Activated CD4-positive, alpha-beta memory T cell treated with anti-CD3 and anti-CD28 coated beads for 36 hours (primary cell): ENCODE measurements around the gene RARA. TPM values are rescaled to one million over a fixed set of nuclear protein-coding genes. Genes with fewer than 3 reads are reported as not detected.
A peak's percentile ranks its signal among the peaks of the same experiment; 100 is the strongest.

Experiments used
- CTCF ChIA-PET: fragments of 350-600 bp; sonication (Branson Sonifier 250); formaldehyde crosslinking; loops from one replicate; lab custom pipeline; 2021; ENCODE audit warnings: antibody characterized with exemption, inconsistent platforms; lab: Charles Lee
- POLR2A ChIA-PET: fragments of 350-600 bp; sonication (Branson Sonifier 250); formaldehyde crosslinking; loops from one replicate; lab custom pipeline; 2021; ENCODE audit warnings: antibody characterized with exemption; lab: Charles Lee
- DNase-seq: peaks from one replicate; pipeline ENCODE4 v3.0.0-alpha.2; 2020
- H3K27ac Mint-ChIP-seq: one replicate; pipeline ENCODE4 v1.8.0; 2021; ENCODE audit warnings: mixed read lengths
- H3K27me3 Mint-ChIP-seq: one replicate; pipeline ENCODE4 v1.8.0; 2021; ENCODE audit warnings: mixed read lengths
- H3K36me3 Mint-ChIP-seq: one replicate; pipeline ENCODE4 v1.8.0; 2021; ENCODE audit warnings: mixed read lengths
- H3K4me1 Mint-ChIP-seq: one replicate; pipeline ENCODE4 v1.8.0; 2021; ENCODE audit warnings: low read depth, mixed read lengths
- H3K4me3 Mint-ChIP-seq: one replicate; pipeline ENCODE4 v1.8.0; 2021; ENCODE audit warnings: mild to moderate bottlenecking, mixed read lengths
- H3K9me3 Mint-ChIP-seq: one replicate; pipeline ENCODE4 v1.8.0; 2021; ENCODE audit warnings: mixed read lengths
- intact Hi-C: fragments of 100-400 bp; cut with micrococcal nuclease; formaldehyde crosslinking; loops from one replicate; pipeline ENCODE4 v1.15.1; 2023
- total RNA-seq, 2 experiments: library from RNA; stranded (reverse); gene quantifications; one replicate each; pipeline ENCODE4 v1.2.3, GENCODE V29; 2021

Gene RARA
- total RNA-seq, 2 experiments from 2014 or later, result 31.2 TPM

DNA sequence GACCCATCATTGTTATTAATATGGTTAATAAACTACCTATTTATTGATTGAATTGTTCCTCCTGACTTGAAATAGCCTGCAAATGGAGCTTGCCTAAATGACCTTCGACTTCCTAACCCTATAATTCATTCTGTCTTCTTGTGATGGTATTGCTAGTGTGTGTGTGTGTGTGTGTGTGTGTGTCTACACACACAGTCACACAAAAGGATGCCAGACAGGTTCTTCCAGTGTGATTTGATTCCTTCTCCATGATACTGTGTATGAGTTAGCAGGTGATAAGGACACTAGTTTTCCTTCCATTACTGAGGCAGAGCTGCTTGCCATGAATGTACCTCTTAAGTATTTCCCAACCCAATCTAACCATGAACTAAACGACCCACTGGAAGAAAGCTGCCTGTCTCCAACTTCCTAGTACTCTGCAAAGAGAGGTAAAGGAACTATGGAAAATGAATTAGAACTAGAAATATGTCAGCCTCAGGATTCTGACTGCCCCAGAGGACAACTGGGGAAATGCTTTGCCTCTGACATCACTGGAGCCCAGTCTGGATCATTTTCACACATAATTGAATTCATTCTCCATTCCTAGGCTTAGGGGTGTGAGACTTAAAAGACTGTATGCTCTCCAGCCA, 24.8 kb upstream of the RARA start:
- peaks cover 51% of the 10 kb centered on the region for H3K4me1 Mint-ChIP-seq
- DNase-seq, result no peak
- H3K9me3 Mint-ChIP-seq, result no peaks in the 10 kb centered on the region
- intact Hi-C loops, result loop anchor here (5.0 to 10.0 kb wide), 2 partner anchors 52 to 269 kb away; partner anchors contain the start of gene CSF3
- peaks cover 23% of the 10 kb centered on the region for H3K36me3 Mint-ChIP-seq
- H3K4me3 Mint-ChIP-seq, result peak overlapping the region; percentile 44
- ChIA-PET POLR2A (interaction anchor here (0.6 to 0.7 kb wide), 2 partner anchors 65 to 1120 kb away, joined by 3 to 4 read pairs; partner anchors contain the start of gene WIPF2), CTCF (interaction anchor here (1.1 to 2.3 kb wide), 11 partner anchors 10 to 257 kb away, joined by 3 to 14 read pairs (median 6); partner anchors contain the start of gene WIPF2)
- H3K27me3 Mint-ChIP-seq, result no peaks in the 10 kb centered on the region
- H3K27ac Mint-ChIP-seq, result peak overlapping the region; percentile 71

DNA sequence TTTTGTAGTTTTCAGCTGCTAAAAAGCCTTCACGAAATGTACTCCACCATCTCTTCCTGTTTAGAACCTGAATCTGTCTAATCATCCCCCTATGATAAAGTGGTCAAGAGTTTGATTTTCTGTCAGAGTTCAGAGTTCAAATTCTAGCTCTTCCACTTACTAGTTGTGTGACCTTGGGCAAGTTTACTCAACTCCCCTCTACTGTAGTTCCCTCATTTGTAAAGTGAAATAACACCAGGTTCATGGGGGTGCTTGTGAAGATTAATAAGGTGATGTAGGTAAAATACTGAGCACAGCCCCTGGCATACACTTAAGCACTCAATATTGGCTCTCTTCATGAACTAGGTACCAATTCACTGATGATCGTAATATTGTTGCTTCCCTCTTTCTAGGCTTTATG, 22.5 kb upstream of the RARA start:
- Mint-ChIP-seq H3K4me1 (peaks cover 67% of the 10 kb centered on the region), H3K4me3 (no peak overlapping the region), H3K27ac (no peak overlapping the region), H3K36me3 (peaks cover 33% of the 10 kb centered on the region), H3K9me3 (no peaks in the 10 kb centered on the region), H3K27me3 (no peaks in the 10 kb centered on the region)
- POLR2A ChIA-PET, result no interaction called here
- DNase-seq, result no peak
- CTCF ChIA-PET, result interaction anchor here (0.8 to 2.0 kb wide), 2 partner anchors 68 to 85 kb away, joined by 4 to 10 read pairs; no protein-coding TSS in a partner anchor
- intact Hi-C loops, result loop anchor here (2.0 to 10.0 kb wide), 2 partner anchors 174 to 272 kb away; partner anchors contain the start of gene CSF3

GRCh38 chr17:40287159-40287493, 21.9 kb upstream of the RARA start:
- Mint-ChIP-seq H3K9me3 (no peaks in the 10 kb centered on the region), H3K4me1 (peaks cover 62% of the 10 kb centered on the region)
- intact Hi-C loops, result loop anchor here (1.0 to 10.0 kb wide), 5 partner anchors 35 to 272 kb away; partner anchors contain the start of genes CSF3 and WIPF2

DNA sequence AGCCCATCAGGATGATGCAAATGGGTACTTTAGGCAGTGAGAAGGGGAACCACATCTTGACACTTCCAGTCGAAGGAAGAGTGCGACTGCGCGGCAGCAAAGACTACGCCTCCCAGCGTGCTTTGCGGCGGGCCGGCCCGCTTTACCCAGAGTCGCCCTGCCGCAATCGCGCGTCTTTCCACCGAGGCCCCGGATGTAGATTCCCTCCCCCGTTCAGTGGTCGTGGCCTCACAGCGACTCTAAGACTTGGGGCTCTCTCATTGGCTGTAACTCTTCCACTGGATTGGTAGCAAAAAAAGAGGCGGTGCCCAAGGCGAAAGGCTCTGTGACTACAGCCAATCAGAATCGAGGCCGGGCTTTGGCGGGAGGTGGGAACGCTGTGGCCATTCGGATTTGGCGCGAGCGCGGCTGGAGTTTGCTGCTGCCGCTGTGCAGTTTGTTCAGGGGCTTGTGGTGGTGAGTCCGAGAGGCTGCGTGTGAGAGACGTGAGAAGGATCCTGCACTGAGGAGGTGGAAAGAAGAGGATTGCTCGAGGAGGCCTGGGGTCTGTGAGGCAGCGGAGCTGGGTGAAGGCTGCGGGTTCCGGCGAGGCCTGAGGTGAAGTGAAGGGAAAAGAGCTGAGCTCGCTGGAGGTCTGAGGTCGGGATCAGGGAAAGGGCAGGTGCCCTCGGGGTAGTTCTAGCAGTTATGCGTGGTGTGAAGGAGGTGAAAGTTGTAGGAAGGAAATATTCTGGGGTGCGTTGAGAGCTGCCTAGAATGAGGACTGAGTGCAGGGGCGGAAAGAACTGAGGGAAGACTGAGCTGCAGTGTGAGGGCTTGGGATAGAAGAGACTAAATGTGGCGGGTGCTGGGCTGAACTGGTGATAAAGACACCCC, 21.2 kb upstream of the RARA start, which contains the start of gene CDC6:
Gene CDC6 (plus strand): TSS at position 386 of the 876 bp plus-strand sequence. CDS start 1,542 bp downstream, outside the sequence.
- DNase-seq, result peak; percentile 100
- Mint-ChIP-seq H3K4me1 (peaks cover 56% of the 10 kb centered on the region), H3K9me3 (no peaks in the 10 kb centered on the region), H3K27ac (peak within 1 kb of the TSS; percentile 94), H3K36me3 (peaks cover 33% of the 10 kb centered on the region), H3K27me3 (no peaks in the 10 kb centered on the region), H3K4me3 (peak within 1 kb of the TSS; percentile 99)
- CTCF ChIA-PET, result interaction anchor here (0.6 to 1.8 kb wide), 9 partner anchors 12 to 176 kb away, joined by 3 to 9 read pairs (median 4); partner anchors contain the start of gene TOP2A
- intact Hi-C loops, result loop anchor here (1.0 to 10.0 kb wide), 5 partner anchors 35 to 273 kb away; partner anchors contain the start of genes CSF3 and WIPF2
- POLR2A ChIA-PET, result interaction anchor here (0.6 to 1.9 kb wide), 11 partner anchors 11 to 1961 kb away, joined by 3 to 13 read pairs (median 4); partner anchors contain the start of genes TOP2A and WIPF2

More at GRCh38 chr17:40287159-40287493, 21.9 kb upstream of the RARA start:
- ChIA-PET CTCF (no interaction called here), POLR2A (interaction anchor here (1.6 kb wide), 1 partner anchor 68 kb away, joined by 13 read pairs; the partner anchor contains the start of gene WIPF2)
- DNase-seq, result no peak
- Mint-ChIP-seq H3K36me3 (peaks cover 34% of the 10 kb centered on the region), H3K27me3 (no peaks in the 10 kb centered on the region), H3K27ac (peak overlapping the region; percentile 94), H3K4me3 (peak overlapping the region; percentile 99)

DNA sequence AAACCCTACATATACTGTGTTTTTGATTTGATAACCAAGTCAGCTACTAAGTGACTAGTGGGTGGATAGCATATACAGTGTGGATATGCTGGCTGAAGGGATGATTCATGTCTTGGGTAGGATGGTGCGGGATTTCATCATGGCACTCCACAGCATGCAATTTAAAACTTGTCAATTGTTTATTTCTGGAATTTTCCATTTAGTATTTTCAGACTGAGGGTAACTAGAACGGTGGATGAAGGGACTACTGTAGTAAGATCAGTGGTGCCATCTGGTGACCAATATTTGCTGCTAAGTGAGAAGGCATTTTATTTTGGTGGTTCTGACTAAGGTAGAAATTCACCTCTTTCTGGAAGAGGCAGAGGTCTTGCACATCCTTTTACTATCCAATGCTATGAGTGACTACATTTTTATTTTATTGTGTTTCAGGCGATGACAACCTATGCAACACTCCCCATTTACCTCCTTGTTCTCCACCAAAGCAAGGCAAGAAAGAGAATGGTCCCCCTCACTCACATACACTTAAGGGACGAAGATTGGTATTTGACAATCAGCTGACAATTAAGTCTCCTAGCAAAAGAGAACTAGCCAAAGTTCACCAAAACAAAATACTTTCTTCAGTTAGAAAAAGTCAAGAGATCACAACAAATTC, 18.2 kb upstream of the RARA start:
- H3K4me1 Mint-ChIP-seq, result peaks cover 44% of the 10 kb centered on the region
- peak; percentile 29 for DNase-seq
- H3K27me3 Mint-ChIP-seq, result no peaks in the 10 kb centered on the region
- ChIA-PET POLR2A (interaction anchor here (1.6 kb wide), 1 partner anchor 26 kb away, joined by 4 read pairs; no protein-coding TSS in a partner anchor), CTCF (interaction anchor here (0.7 to 3.1 kb wide), 17 partner anchors 8 to 177 kb away, joined by 3 to 25 read pairs (median 3); partner anchors contain the start of gene WIPF2)
- intact Hi-C loops, result loop anchor here (1.0 kb wide), 1 partner anchor 88 kb away; no protein-coding TSS in a partner anchor
- H3K36me3 Mint-ChIP-seq, result peaks cover 56% of the 10 kb centered on the region
- H3K4me3 Mint-ChIP-seq, result peak overlapping the region; percentile 39
- H3K9me3 Mint-ChIP-seq, result no peaks in the 10 kb centered on the region
- peak overlapping the region; percentile 49 for H3K27ac Mint-ChIP-seq

- POLR2A ChIA-PET, result interaction anchor here (1.6 kb wide), 1 partner anchor 26 kb away, joined by 4 read pairs; no protein-coding TSS in a partner anchor
- H3K36me3 Mint-ChIP-seq, result peaks cover 60% of the 10 kb centered on the region
Observed at GRCh38 chr17:40291281-40291664, 17.7 kb upstream of the RARA start.

GRCh38 chr17:40293363-40293762, 15.6 kb upstream of the RARA start:
- DNase-seq, result no peak
- H3K27me3 Mint-ChIP-seq, result no peaks in the 10 kb centered on the region
- peaks cover 36% of the 10 kb centered on the region for H3K4me1 Mint-ChIP-seq
- no peaks in the 10 kb centered on the region for H3K9me3 Mint-ChIP-seq
- POLR2A ChIA-PET, result interaction anchor here (0.5 to 1.3 kb wide), 4 partner anchors 14 to 137 kb away, joined by 3 to 7 read pairs (median 4); no protein-coding TSS in a partner anchor
- intact Hi-C loops, result no loop called here
- CTCF ChIA-PET, result interaction anchor here (0.6 to 3.0 kb wide), 8 partner anchors 24 to 275 kb away, joined by 3 to 14 read pairs (median 5); no protein-coding TSS in a partner anchor
- H3K4me3 Mint-ChIP-seq, result no peak overlapping the region
- H3K36me3 Mint-ChIP-seq, result peaks cover 66% of the 10 kb centered on the region
- no peak overlapping the region for H3K27ac Mint-ChIP-seq

More at GRCh38 chr17:40291281-40291664, 17.7 kb upstream of the RARA start:
- DNase-seq, result no peak
- Mint-ChIP-seq H3K9me3 (no peaks in the 10 kb centered on the region), H3K4me3 (no peak overlapping the region), H3K27me3 (no peaks in the 10 kb centered on the region), H3K4me1 (peaks cover 49% of the 10 kb centered on the region), H3K27ac (no peak overlapping the region)
- CTCF ChIA-PET, result interaction anchor here (1.1 to 3.1 kb wide), 6 partner anchors 9 to 99 kb away, joined by 3 to 25 read pairs (median 4); no protein-coding TSS in a partner anchor
- intact Hi-C loops, result no loop called here

DNA sequence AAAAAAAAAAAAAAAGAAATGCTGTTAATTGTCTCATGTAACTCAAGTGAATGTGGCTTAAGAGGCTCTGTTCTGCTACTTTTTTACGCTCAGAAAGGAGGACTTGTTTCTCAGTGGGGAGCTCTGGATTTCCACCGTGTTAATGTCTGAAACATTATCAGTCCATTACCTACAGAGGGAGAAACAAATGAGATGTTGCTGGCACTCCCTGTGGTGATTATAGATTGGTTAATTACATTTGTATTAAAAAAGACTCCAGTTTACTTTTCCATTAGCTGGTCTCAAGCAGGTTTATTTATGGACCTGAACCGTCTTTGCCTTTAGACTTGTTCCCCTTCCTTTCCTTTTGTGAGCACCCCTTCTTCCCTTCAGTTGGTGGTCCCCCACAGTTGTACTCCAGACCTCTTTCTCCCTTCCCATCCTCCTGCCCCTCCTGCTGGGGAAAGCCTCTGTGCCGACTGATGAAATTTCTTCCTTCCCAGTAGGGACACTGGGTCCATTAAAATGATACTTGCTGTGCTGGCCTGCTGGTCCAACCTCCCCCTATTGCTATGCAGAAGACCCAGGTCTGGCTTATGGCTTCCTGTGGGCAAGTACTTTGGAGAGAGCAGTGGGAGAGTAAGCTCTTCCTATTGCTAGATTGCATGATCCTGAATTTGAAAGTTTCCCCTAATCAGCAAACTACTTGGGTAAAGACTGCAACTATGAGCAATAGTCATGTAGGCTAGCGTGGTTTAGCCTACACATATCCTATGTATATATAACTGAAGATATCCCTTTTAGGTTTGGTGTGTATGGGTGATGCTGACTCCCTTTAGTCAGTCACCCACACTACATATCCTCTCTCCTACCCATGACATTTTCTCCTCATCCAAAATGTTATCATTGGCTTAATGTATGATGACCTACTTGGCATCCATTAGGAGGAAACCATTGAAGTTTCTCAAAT, 13.2 kb upstream of the RARA start:
- no peak overlapping the region for H3K27ac Mint-ChIP-seq
- no peak overlapping the region for H3K4me3 Mint-ChIP-seq
- intact Hi-C loops, result no loop called here
- CTCF ChIA-PET, result interaction anchor here (0.8 to 3.0 kb wide), 9 partner anchors 7 to 183 kb away, joined by 3 to 14 read pairs (median 3); no protein-coding TSS in a partner anchor
- no peak for DNase-seq
- H3K4me1 Mint-ChIP-seq, result peaks cover 20% of the 10 kb centered on the region
- H3K27me3 Mint-ChIP-seq, result no peaks in the 10 kb centered on the region
- no peaks in the 10 kb centered on the region for H3K9me3 Mint-ChIP-seq
- peaks cover 61% of the 10 kb centered on the region for H3K36me3 Mint-ChIP-seq
- POLR2A ChIA-PET, result interaction anchor here (1.5 to 2.2 kb wide), 2 partner anchors 11 to 21 kb away, joined by 6 to 7 read pairs; no protein-coding TSS in a partner anchor

DNA sequence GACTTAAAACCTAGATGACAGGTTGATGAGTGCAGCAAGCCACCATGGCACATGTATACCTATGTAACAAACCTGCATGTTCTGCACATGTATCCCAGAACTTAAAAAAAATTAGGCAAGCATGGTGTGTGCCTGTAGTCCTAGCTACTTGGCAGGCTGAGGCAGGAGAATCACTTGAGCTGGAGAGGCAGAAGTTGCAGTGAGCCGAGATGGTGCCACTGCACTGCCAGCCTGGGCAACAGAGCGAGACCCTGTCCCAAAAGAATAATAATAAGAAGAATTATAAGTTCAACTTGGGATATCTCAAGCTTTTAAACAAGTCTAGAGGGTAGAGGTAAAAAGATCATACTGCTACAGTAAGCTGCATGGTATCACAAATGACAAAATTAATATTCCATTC, 11.5 kb upstream of the RARA start:
- Mint-ChIP-seq H3K27ac (no peak overlapping the region), H3K9me3 (no peaks in the 10 kb centered on the region), H3K36me3 (peaks cover 66% of the 10 kb centered on the region), H3K4me3 (no peak overlapping the region), H3K27me3 (no peaks in the 10 kb centered on the region), H3K4me1 (peaks cover 12% of the 10 kb centered on the region)
- intact Hi-C loops, result no loop called here
- POLR2A ChIA-PET, result interaction anchor here (0.5 to 2.2 kb wide), 4 partner anchors 9 to 260 kb away, joined by 3 to 6 read pairs (median 5); no protein-coding TSS in a partner anchor
- no peak for DNase-seq
- CTCF ChIA-PET, result interaction anchor here (1.3 to 1.4 kb wide), 2 partner anchors 10 to 57 kb away, joined by 3 to 6 read pairs; no protein-coding TSS in a partner anchor

GRCh38 chr17:40298726-40299125, 10.3 kb upstream of the RARA start:
- no peak for DNase-seq
- Mint-ChIP-seq H3K27ac (no peak overlapping the region), H3K27me3 (no peaks in the 10 kb centered on the region), H3K9me3 (no peaks in the 10 kb centered on the region), H3K4me1 (peaks cover 19% of the 10 kb centered on the region), H3K4me3 (no peak overlapping the region), H3K36me3 (peaks cover 71% of the 10 kb centered on the region)
- ChIA-PET CTCF (interaction anchor here (1.1 to 3.0 kb wide), 6 partner anchors 8 to 64 kb away, joined by 3 to 24 read pairs (median 4); no protein-coding TSS in a partner anchor), POLR2A (interaction anchor here (1.4 to 1.7 kb wide), 2 partner anchors 10 to 43 kb away, joined by 3 to 6 read pairs; no protein-coding TSS in a partner anchor)
- intact Hi-C loops, result no loop called here
